A673 (cell line): ENCODE data around the gene MRPS25.

Source experiments
- EZH2 ChIP-seq: fragments of 200-600 bp; sonication (generic); IDR thresholded peaks from 2 replicates; pipeline ENCODE4 v1.6.1; 2017; ENCODE audit warnings: borderline replicate concordance, low read depth, mild to moderate bottlenecking, mixed read lengths, antibody characterized with exemption, low read length; ENCODE audit not compliant: poor library complexity, severe bottlenecking
- TF ChIP-seq, protein P1 (sequence below): fragments of 300-800, 200-600 bp; sonication (generic); conservative IDR thresholded peaks from 2 replicates; pipeline ENCODE4 v1.5.1; 2017; ENCODE audit warnings: low read depth, mild to moderate bottlenecking, antibody characterized with exemption, low read length, moderate library complexity, mixed read lengths

DNA sequence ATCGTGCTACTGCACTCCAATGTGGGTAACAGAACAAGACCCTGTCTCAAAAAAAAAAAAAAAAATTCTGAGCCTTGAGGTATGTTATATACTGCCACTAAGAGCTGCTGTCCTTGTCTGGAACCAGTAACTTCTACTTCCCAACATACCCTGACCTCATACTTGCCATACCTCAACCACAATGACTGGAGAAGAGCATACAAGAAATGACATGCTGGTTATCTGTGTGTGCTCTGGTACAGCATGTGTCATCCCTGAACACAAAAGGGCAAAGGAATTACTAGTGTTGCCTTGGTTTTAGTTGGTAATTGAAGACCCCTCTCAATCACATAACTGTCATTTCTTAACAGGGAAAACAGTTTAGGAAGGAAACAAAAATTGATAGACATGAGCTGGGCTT is 54.5 kb downstream of the MRPS25 start:
- TF ChIP-seq, protein P1, sequence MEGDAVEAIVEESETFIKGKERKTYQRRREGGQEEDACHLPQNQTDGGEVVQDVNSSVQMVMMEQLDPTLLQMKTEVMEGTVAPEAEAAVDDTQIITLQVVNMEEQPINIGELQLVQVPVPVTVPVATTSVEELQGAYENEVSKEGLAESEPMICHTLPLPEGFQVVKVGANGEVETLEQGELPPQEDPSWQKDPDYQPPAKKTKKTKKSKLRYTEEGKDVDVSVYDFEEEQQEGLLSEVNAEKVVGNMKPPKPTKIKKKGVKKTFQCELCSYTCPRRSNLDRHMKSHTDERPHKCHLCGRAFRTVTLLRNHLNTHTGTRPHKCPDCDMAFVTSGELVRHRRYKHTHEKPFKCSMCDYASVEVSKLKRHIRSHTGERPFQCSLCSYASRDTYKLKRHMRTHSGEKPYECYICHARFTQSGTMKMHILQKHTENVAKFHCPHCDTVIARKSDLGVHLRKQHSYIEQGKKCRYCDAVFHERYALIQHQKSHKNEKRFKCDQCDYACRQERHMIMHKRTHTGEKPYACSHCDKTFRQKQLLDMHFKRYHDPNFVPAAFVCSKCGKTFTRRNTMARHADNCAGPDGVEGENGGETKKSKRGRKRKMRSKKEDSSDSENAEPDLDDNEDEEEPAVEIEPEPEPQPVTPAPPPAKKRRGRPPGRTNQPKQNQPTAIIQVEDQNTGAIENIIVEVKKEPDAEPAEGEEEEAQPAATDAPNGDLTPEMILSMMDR, result no peak
- no peak for TF ChIP-seq EZH2
